Hematopoietic multipotent progenitor cell treated with erythropoietin and hydrocortisone succinate and interleukin-3 and kit ligand, for 4 days (in vitro differentiated cells): ENCODE measurements around the gene KPNA1.

Source experiments
- DNase-seq: peaks from one replicate; pipeline ENCODE4 v3.0.0-alpha.2; 2015

KPNA1 gene

GRCh38 chr3:122374034-122374433, 140.7 kb downstream of the KPNA1 start:
- DNase-seq: no peak
